GM19468 (cell line): ENCODE measurements around the gene GNGT2.
"Not testable (repeated sequence)": the region's sequence is repeated elsewhere in the genome, so short reads cannot be mapped to it uniquely, and the experiment has no call there.

Experiments used
- ATAC-seq: cut with Tn5 transposase; IDR thresholded peaks from one replicate; pipeline ENCODE4 v1.9.1; 2021; ENCODE audit warnings: mild to moderate bottlenecking, moderate library complexity, moderate number of reproducible peaks; ENCODE audit not compliant: unreplicated experiment; ENCODE audit errors: extremely low read depth

Gene GNGT2

GRCh38 chr17:49213399-49213798, 3.0 kb upstream of the GNGT2 start:
- ATAC-seq, result no peak

GRCh38 chr17:49209061-49209571, 1.3 kb downstream of the GNGT2 start:
- no peak for ATAC-seq

GRCh38 chr17:49204516-49204915, 5.9 kb downstream of the GNGT2 start:
- no peak for ATAC-seq

- no peak for ATAC-seq
These were observed 6.6 kb downstream of the GNGT2 start for GRCh38 chr17:49203796-49204195.

GRCh38 chr17:49201481-49201927, 8.9 kb downstream of the GNGT2 start:
- no peak for ATAC-seq

GRCh38 chr17:49200423-49201083, 9.8 kb downstream of the GNGT2 start:
- ATAC-seq, result no peak

- no peak for ATAC-seq
These were observed 12.2 kb downstream of the GNGT2 start for GRCh38 chr17:49198211-49198610.

- no peak for ATAC-seq
These were observed 12.9 kb downstream of the GNGT2 start for GRCh38 chr17:49197346-49197998.

- ATAC-seq, result no peak
These were observed 13.9 kb downstream of the GNGT2 start for GRCh38 chr17:49196520-49196919.

- ATAC-seq, result no peak
These were observed 14.6 kb downstream of the GNGT2 start for GRCh38 chr17:49195751-49196150.

GRCh38 chr17:49194297-49194607, 16.1 kb downstream of the GNGT2 start:
- no peak for ATAC-seq

GRCh38 chr17:49193513-49194296, 16.7 kb downstream of the GNGT2 start:
- ATAC-seq, result no peak

GRCh38 chr17:49191917-49192741, 18.2 kb downstream of the GNGT2 start:
- ATAC-seq, result no peak

- no peak for ATAC-seq
These were observed 18.9 kb downstream of the GNGT2 start for GRCh38 chr17:49191409-49191916.

GRCh38 chr17:49190932-49191331, 19.4 kb downstream of the GNGT2 start:
- ATAC-seq, result no peak

GRCh38 chr17:49187301-49187700, 23.1 kb downstream of the GNGT2 start:
- no peak for ATAC-seq

- not testable (repeated sequence) for ATAC-seq
These were observed 25.0 kb downstream of the GNGT2 start for GRCh38 chr17:49185381-49185780.

GRCh38 chr17:49184522-49184921, 25.9 kb downstream of the GNGT2 start:
- ATAC-seq, result not testable (repeated sequence)

- no peak for ATAC-seq
These were observed 26.6 kb downstream of the GNGT2 start for GRCh38 chr17:49183801-49184200.

- ATAC-seq, result no peak
These were observed 27.0 kb downstream of the GNGT2 start for GRCh38 chr17:49183341-49183740.
